GM23248 (cell line): ENCODE data around the gene HEMK1.

Experiments used
- EZH2 ChIP-seq: fragments of 200-600 bp; sonication (generic); IDR thresholded peaks from 2 replicates; pipeline ENCODE4 v1.6.1; 2018; ENCODE audit warnings: antibody characterized with exemption, mild to moderate bottlenecking; ENCODE audit not compliant: insufficient read depth, poor library complexity, severe bottlenecking
- EZH2phosphoT487 ChIP-seq: fragments of 200-600 bp; sonication (generic); IDR thresholded peaks from 2 replicates; pipeline ENCODE4 v1.6.1; 2018; ENCODE audit warnings: antibody characterized with exemption, moderate library complexity, mild to moderate bottlenecking, low read depth; ENCODE audit not compliant: insufficient read depth

DNA sequence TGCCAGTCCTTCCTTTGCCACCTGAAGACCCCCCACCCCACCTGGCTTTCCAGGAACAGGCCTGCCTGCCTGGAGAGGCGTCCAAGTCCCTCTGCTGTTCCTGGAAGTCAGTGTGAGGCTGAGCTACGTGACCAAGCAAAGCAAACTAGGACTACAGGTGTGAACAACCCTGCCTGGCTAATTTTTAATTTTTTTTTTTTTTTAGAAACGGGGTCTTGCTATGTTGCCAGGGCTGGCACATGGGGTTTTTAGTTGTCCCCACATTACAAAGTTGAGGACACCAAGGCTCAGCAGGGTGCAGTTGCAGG, 17.4 kb downstream of the HEMK1 start:
- no peak for TF ChIP-seq EZH2
- TF ChIP-seq EZH2phosphoT487, result no peak
